T follicular helper cell (primary cell): ENCODE results near the gene BICD2.

ENCODE experiments used
- DNase-seq: peaks from one replicate; pipeline ENCODE4 v3.0.0-alpha.2; 2020; ENCODE audit warnings: low read depth

Gene BICD2

DNA sequence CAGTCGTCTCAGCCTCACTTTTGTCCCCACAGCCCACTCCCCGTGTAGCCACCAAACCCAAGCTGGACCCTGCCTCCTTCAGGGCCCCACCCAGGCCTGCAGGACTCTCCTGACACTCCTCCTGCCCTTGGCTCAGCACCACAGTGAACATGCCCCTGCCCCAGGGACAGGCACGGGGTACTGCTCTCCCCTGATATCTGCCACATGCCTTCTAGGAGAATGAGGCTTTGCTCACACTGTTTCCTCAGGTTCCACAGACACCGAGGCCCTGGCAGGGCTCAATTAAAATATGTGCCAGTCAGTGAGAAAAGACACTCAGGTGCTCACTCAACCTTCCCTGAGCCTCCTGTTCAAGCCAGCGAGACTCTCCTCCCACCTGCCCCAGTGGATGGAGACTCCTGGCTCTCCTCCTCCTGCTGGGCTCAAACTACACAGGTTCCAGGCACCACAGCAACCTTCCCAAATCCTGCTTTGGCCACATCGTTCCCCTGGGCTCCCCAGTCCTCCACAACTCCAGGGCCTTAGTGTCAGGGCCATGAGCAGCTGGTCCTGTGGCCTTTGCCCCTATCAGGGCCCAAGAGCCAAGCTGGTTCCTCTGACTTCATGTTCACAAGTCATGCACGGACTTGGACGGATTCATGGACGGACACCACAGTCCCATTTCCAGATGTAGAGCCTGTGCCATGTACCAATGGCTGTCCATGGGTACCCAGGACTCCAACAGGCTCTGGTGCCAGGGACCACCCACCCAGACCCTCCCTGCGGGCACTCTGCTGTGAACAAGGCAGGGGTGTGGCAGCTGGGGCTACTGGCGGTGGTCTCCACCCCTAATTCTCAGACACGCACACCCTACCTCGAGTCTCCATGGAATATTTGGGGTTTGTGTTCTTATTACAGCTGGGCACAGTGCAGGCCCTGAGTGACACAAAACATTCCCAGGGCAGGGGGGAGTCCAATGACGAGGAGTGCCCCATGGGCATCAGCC lies 36.6 kb downstream of the BICD2 start:
- no peak for DNase-seq

DNA sequence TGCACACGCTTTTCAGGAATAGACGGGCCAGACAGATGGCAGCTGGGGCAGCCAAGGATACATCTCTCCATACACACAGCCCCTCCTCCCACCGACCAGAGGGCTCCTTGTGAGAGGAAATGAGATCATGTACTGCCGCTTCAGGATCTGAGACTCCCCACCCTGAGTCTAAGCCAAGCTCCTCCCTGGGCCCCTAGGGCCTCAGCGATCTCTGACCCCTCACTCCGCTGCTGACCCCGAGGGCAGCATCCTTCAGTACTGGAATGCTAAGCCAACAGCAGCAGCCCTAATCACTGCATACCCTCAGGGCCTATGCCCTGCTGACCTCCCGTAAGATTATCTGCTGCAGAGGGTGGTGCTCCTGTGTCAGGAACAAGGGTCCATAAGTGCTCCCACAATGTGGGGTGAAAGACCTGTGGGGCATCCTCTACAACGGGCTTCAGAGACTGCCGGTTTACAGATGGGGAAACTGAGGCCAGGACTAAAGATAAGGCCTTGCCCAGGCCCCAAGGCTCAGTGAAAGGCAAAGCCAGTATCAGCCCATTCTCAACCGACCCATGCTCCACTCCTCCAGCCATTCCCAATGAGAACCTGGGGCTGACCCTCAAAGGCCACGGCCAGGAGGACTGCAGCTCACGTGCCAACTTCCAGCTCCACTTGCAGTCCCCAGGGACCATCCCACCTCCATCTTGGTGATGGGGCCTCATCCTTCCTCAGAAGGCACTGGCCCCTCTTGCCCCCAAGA lies 37.5 kb downstream of the BICD2 start:
- DNase-seq = no peak

DNA sequence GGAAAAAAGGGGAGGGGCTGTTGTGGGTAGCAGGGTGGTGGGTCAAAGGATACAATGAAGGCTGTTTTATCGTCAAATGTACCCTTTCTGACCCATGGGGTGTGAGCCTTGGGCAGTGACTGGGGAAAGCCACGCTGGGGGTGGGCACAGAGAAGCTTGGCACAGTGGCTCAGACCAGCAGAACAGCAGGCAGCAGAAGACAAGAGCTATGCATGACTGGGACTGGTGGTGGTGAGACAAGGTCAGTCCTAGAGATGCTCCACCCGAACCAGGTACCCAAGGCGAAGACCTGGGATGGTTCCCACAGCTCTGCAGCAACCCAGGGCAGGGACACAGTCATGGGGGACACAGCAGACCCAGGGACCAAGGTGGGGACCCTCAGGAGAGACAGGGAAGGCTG lies 38.3 kb downstream of the BICD2 start:
- no peak for DNase-seq

DNA sequence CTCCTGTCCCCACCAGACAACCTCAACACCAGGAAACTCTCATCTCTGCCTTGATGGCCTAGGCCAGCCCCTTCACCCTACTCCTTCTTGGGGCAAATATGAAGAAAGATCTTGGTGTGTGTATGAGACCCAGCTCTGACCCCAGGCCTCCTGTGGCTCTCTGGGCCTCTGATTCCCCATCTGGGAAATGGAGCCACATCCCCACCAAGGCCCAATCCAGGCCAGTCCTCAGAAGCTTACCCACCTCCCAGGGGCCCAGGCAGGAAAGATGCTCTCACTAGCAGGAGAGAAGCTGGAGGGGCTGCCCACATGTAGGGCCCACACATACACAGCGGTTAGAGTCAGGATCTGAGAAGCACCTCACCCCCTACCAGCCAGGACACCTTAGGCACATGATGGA lies 38.9 kb downstream of the BICD2 start:
- no peak for DNase-seq

DNA sequence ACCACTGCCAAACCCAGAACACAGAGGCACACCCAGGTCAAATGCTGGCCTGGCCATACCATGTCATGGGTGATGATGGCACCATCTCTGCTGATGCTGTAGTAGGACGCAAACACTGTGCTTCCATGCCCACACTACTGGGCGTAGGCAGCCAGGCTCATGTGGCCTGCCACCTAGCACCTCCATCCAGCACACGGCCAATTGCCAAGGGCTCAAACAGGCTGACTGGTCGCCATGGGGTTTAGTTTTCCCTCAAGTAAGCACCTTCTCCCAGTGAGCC lies 39.4 kb downstream of the BICD2 start:
- no peak for DNase-seq

DNA sequence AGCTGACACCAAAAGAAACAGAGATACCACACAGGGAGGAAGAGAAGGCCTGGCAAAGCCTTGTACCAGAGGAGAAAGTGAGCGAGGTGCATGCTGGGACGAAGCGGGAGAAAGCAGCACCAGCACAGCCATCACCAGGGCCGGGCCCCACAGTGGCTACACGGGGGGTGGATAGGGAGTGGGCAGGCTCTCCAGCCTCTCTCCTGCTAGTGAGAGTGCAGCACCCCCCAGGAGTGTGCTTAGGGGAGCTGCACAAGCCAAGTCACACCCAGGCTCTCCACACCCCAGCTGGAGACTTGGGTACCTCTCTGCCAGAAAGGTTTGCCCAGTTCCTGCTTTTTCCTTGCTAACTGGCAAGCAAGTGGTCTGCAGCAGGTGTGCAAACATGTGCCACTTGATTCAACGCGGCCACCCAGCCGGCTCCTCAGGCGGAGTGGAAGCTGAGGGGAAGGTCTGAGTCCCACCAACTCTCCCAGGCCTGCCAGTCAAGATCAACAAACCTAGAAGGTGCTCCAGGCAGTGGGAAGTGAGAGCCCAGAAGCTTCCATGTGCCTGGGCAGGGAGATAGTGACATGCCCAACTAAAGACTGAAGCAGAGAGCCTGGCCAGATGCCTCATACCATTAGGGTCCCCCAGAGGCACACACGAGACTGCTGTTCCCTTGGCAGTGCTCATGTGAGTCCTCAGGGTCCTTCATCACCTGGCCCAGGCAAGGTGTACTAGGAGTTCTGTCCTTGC lies 39.9 kb downstream of the BICD2 start:
- no peak for DNase-seq

DNA sequence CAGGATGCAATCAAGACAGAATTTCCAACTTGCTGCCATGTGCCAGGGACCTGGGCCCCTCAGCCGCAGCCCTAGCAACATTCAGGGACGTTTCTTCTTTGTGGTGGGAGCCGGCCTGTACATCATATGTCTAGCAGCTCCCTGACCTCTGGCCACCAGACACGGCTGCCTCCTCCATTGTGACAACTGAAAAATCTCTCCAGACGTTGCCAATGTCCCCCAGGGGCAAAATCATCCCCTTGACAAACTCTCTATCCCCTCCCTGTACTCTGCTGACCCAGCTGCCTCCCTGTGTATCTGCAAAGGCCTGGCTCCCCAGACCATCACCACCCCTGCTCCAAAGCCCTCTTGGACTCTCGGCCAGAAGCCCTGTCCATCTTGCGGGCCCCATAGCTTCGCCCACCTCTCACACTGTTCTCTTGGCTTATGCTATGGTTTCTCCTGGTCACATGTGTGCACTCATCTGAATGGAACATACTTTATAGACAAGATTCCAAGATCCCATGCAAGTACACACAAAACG lies 40.8 kb downstream of the BICD2 start:
- DNase-seq = no peak

DNA sequence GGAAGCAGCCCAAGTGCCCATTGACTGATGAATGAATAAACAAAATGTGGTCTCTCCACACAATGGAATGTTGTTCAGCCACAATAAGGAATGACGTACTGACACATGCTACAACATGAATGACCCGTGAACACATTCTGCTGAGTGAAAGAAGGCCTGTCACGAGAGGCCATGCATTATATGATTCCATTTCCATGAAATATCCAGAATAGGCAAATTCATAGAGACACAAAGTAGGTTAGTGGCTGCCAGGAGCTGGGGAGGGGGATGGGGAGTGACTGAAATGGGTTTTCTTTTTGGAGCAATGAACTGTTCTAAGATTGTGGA lies 41.4 kb downstream of the BICD2 start:
- no peak for DNase-seq

DNA sequence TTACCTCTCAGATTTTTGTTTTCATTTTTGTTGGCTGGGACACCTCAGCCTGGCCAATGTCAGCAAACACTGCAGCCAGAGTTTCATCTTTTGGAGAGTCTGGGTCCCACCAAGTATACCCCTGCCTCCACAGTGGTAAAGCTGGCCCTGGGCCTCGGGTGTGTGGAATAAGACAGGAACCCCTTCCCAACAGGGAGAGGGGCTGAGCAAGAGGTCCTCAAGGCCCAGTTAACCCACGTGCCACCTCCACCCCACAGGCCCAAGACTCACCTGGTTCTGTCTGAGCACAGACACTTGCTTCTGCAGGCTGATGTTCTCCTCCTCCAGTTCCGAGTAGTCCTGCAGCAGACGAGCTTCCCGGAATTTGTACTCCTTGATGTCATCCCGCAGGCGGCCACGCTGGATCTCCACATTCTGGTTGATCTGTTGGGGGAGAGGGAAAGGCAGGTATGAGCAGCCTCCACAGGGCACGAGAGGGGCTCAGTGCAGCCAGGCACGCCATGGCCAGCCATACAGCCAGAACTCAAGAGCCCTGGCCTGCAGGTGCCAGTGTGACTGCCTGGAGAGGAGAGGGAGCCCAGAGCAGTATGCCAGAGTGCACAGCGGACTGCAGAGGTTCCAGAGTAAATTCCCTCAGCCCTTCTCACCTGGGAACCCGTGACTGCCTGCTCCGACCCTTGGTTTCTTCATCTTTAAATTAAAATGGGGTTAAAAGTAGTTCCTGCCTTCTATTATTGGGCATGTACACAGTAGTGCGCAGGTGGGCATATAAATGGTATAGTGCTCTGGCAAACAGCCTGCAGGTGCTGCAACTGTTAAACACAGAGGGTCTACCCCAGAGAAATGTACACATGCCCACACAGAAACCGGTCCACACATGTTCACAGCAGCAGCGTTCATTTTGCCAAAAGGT lies 42.0 kb downstream of the BICD2 start:
- no peak for DNase-seq

DNA sequence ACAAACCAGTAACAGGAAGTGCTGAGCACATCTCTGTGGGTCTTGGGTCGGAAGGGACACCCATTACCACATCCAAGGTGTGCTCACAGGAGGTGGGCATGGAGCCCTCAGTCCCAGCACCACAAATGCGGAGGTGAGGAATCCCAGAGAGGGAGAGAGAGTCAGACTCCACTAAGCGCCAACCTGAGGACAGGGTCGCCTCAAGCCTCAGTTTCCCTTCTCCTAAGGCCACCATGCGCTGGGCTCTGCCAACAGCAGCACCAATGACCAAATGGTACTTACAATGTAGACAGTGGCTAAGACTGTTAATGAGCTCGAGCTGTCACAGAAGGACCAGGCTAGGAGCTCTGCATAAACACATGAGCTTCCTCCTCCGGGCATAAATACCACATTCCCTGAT lies 43.1 kb downstream of the BICD2 start:
- no peak for DNase-seq

DNA sequence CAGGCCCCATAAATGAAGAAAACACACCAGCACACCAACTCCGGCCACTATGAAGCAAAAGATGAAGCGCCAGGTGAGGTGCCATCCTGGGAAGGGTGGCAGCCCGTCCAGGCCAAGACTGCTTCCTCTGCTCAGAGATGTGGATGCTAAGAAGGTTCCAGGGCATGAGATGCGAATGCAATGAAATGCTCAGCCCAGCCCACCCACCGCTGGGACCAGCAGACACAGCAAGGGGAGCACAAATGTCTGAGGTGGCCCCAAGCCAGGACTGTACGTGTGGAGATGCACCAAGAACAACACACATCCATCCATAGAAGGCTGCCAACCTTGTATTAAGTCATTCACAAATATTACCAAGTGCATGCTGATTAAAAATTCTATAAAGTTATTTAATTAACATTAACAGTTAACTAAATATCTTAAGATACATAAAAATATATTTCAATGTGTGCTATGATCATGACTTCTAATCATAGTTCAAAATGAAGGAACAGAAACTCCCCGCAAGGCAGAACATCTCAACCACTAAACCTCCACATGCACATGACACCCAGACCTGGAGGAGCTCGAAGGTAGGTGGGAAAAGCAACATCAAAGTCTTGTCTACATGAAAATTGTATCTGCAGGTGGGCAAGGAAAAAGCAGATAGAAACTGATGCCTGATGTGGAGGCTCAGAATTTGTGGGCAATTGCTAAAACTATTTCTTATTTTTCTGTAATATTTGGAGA lies 43.7 kb downstream of the BICD2 start:
- DNase-seq = no peak

DNA sequence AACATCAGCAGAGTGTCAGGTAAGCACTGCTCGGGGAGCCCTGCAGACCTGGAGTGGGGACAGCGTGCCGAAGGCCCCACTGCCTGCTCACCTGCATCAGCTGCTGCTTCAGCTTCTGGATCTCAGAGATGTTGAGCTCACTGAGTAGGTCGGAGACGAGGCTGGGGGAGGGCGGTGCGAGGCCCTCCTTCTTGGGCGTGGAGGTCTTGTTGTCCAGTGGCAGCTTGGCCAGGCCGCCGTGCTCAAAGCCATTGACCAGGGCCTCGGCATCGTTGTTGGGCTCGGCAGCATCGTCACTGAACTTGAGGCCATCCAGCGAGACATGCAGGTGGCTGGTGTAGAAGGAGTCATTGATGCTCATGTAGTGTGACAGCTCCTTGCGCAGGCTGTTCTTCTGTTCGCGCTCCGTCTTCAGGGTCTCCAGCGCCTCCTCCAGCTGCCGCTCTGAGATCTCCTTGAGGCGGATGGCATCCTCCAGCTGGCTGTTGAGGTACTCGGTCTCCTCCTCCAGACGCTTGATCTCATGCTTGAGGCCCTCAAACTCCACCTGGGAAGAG lies 44.3 kb downstream of the BICD2 start:
- DNase-seq = no peak

DNA sequence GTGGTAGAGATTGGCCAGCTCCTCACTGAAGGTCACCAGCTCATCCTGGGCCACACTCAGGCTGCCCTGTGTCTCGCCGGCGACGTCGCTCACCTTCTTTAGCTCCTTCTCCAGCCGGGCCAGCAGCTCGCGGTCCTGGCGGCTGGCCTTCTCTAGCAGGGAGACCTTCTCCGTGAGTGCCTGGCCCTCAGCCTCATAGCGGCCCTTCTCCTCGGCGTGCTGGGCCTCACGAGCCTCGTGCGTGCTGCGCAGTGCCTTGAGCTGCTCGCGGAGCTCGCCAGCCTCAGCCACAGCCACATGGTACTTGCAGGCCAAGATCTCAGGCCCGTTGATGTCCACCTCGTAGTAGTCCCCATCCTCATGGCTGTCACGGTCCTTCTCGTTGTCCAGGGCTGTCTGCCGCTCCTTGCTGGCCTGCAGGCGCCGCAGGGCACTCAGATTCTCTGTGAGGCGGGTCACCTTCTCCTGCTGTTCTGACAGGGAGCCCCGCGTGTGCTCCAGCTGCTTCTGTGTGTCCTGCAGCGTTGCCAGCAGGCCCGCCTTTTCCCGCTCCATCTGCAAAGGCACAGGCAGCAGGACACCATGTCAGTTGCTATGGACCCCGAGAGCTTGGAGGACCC lies 45.5 kb downstream of the BICD2 start:
- no peak for DNase-seq

DNA sequence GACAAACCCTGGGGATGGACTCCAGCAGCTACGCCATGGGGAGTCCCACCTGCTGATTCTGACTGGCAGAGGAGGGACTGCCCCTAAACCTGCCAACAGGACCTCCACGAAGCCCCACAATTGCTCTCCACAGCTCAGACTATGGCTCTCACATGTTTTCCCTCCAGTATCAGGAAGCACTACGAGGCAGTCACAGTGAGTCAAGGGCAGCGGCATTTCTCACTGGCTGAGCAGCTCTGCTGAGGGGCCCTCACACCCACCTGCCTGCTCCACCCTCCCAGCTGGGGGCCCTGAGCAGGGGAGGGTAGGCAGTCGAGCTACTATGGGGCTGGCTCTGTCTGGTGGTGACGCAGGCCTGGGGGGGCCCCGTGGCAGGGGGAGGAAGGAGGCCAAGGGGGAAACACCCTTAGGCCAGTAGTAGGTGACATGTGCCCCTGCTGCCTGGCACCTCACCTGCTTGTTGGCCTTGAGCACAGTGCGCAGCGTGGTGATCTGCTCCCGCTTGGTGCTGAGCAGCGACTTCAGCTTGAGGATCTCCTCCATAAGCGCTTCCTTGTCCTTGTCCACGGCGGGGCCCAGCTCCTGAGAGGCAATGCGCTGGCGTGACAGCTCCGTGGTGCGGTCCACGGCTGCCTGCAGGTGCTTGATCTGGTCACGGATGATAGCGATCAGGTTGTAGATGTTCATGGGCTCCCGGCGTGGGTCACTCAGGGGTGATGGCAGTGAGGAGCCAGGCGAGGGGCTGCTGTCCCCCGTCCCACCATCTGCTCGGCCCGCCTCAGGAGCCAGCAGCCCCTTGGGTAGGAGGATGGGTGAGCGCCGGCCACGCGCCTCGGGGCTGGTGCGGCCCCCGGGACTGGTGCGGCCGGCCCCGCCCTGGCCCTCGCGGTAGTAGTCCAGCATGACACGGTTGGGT lies 46.3 kb downstream of the BICD2 start:
- DNase-seq = no peak

DNA sequence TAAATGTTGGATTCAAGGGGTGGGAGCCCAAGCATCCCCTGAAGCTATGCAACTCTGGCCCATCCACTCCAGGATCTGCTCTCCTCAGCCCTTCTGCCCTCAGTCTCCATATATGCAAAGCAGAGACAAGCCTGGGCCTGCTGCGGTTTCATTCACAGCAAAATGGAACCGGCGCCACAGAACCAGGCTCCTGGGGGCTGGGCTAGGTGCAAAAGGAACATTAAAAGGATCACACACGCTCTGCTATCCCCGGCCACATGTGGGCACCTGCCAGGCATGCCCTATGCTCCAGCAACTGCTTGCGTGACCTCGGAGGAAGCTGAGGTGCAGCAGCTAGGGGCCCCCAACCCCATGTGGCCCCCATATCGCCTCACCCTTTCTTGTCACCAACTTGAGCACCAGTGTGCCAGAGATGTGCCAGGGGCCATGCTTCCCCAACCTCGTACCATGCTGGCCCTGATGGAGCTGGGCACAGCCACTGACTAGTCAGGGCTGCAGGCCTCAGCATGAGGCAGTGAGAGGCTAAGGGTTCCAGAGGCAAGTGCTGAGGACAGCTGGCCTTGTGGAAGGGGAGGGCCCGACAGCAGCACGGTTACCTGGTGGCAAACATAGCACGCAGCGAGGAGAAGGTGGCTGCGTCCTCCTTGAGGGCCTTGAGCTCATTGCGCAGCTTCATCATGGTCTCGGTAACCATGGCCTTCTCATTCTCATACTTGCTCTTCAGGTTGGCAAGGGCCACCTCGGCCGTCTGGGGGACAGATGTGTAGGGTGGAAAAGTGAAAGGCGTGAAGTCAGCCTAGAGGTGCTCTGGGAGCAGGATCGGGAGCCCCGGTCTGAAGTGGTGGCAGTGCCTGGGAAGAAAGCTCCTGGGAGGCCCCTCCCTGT lies 47.2 kb downstream of the BICD2 start:
- DNase-seq = no peak

DNA sequence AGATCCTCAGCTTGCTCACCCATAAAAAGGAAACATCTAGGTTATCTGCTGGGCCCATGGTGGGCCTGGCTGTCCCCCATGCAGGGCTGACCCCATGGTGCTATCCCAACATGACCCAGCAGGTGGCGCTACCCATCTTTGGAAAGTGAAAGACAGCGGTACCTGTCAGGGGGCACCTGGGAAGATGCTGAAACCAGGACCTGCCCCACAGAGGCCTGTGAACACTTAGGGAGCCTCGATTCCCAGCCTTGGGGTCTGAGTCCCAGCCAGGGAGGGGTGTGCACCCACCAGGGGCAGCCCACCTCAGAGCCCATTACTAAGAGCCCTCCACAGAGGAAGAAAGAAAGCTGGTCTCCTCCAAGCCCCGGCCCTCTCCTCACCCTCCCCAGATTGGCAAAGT lies 48.1 kb downstream of the BICD2 start:
- DNase-seq = peak; percentile 73

DNA sequence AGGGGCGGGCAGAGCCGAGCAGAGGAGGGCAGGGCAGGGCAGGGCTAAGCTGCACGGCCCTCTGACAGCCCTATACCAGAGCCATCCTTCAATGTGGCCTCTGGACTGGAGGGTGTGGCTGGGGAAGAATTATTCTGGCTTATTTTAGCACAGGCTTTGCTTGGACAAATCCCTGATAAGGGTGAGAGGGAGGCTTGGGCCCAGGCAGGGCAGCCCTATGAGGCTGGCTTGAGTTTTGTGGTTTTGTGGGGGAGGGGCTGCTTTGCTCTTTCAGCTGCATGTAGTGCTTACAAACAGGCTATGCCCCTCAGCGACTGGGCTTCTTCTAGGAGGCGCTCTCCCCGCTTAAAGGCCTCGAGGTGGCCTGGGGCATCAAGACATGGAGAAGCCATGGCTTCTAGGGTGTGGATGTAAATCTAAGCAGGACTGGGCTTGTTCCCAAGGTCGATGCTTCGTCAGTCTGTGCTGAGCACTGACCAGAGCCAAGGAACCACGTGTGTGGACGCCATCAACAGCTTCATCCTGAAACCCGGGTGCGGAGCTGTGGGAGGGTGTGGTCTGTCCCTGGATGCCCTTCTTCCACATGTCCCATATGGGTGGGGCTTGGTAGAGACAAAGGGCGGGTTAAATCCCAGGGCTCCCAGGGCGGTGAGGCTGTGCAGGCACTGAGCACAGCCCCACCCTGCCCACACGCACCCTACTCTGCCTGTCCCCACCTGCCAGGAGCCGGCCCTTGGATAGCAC lies 49.0 kb downstream of the BICD2 start:
- no peak for DNase-seq
